Upper lobe of right lung (tissue), 1 donor: Measurements from ENCODE around the gene STMN3. TPM values are rescaled to one million over a fixed set of nuclear protein-coding genes. Genes with fewer than 3 reads are reported as not detected.
"Not testable (repeated sequence)": the region's sequence is repeated elsewhere in the genome, so short reads cannot be mapped to it uniquely, and the experiment has no call there.

Experiments
- ATAC-seq: fragments of 200-7000 bp; cut with Tn5 transposase; one replicate; pipeline ENCODE4 v1.9.1; 2020; ENCODE audit warnings: mild to moderate bottlenecking, moderate library complexity
- DNase-seq: peaks from one replicate; pipeline ENCODE4 v3.0.0-alpha.2; 2020
- H3K27ac ChIP-seq: fragments of 200-600 bp; one replicate; pipeline ENCODE4 v1.8.0; 2022
- H3K27me3 ChIP-seq: fragments of 200-600 bp; one replicate; pipeline ENCODE4 v1.8.0; 2022; ENCODE audit warnings: mild to moderate bottlenecking
- H3K36me3 ChIP-seq: fragments of 200-600 bp; one replicate; pipeline ENCODE4 v1.8.0; 2022
- H3K4me1 ChIP-seq: fragments of 200-600 bp; one replicate; pipeline ENCODE4 v1.8.0; 2022
- H3K4me3 ChIP-seq: fragments of 200-600 bp; one replicate; pipeline ENCODE4 v1.8.0; 2022; ENCODE audit warnings: mild to moderate bottlenecking
- H3K9me3 ChIP-seq: fragments of 200-600 bp; one replicate; pipeline ENCODE4 v1.8.0; 2022
- CTCF ChIP-seq: fragments of 200-600 bp; IDR thresholded peaks from one replicate; pipeline ENCODE4 v1.8.0; 2022; ENCODE audit warnings: antibody characterized with exemption
- intact Hi-C: fragments of 100-400 bp; cut with DNase I; formaldehyde crosslinking; loops from one replicate; pipeline ENCODE4 v1.11.0; 2022
- total RNA-seq: library from RNA; stranded (reverse); fragmentation: NEBNext Ultra II Directional; extraction: Animal tissue kit (Norgen Biotek cat#: 25700); gene quantifications from one replicate; pipeline ENCODE4 v1.2.1, GENCODE V29; 2021
- donor health status: DM: no; HTN: yes; CAD: no; lungs with severe emphysema.

Gene STMN3
- total RNA-seq, 1 donor from 2014 or later = 12.4 TPM

GRCh38 chr20:63652192-63652980 lies 838 bp downstream of the STMN3 start:
- Histone ChIP-seq H3K4me1 (peaks cover 14% of the 10 kb centered on the region), H3K9me3 (no peaks in the 10 kb centered on the region), H3K36me3 (no peaks in the 10 kb centered on the region), H3K27me3 (no peaks in the 10 kb centered on the region), H3K27ac (no peak overlapping the region), H3K4me3 (peak overlapping the region; percentile 57)
- TF ChIP-seq CTCF = peak; percentile 6
- no peak for DNase-seq
- intact Hi-C loops = no loop called here
- ATAC-seq = peak; percentile 10

GRCh38 chr20:63651942-63652191 lies 1.4 kb downstream of the STMN3 start:
- Histone ChIP-seq H3K27me3 (no peaks in the 10 kb centered on the region), H3K9me3 (no peaks in the 10 kb centered on the region), H3K27ac (no peak overlapping the region), H3K36me3 (no peaks in the 10 kb centered on the region), H3K4me1 (peaks cover 12% of the 10 kb centered on the region), H3K4me3 (peak overlapping the region; percentile 57)
- ATAC-seq = peak; percentile 5
- no peak for DNase-seq
- intact Hi-C loops = no loop called here
- no peak for TF ChIP-seq CTCF

GRCh38 chr20:63650486-63650885 lies 2.7 kb downstream of the STMN3 start:
- ATAC-seq, H3K36me3 ChIP-seq, H3K27ac ChIP-seq, H3K27me3 ChIP-seq, DNase-seq, intact Hi-C loops, H3K4me3 ChIP-seq, H3K9me3 ChIP-seq: not testable (repeated sequence)
- H3K4me1 ChIP-seq = peaks cover 12% of the 10 kb centered on the region

- TF ChIP-seq CTCF = no peak
- H3K4me3 ChIP-seq = no peak overlapping the region
- H3K4me1 ChIP-seq = peaks cover 12% of the 10 kb centered on the region
- no peaks in the 10 kb centered on the region for H3K27me3 ChIP-seq
- ATAC-seq (no peak), DNase-seq (no peak)
- H3K27ac ChIP-seq = no peak overlapping the region
- no peaks in the 10 kb centered on the region for H3K36me3 ChIP-seq
- intact Hi-C loops = no loop called here
- H3K9me3 ChIP-seq = no peaks in the 10 kb centered on the region
These were observed 4.2 kb downstream of the STMN3 start for GRCh38 chr20:63648895-63649589.

- H3K27ac ChIP-seq = no peak overlapping the region
- DNase-seq (no peak), ATAC-seq (no peak)
- no peaks in the 10 kb centered on the region for H3K9me3 ChIP-seq
- no peak overlapping the region for H3K4me3 ChIP-seq
- H3K36me3 ChIP-seq = no peaks in the 10 kb centered on the region
- TF ChIP-seq CTCF = no peak
- intact Hi-C loops = no loop called here
- peaks cover 10% of the 10 kb centered on the region for H3K4me1 ChIP-seq
- no peaks in the 10 kb centered on the region for H3K27me3 ChIP-seq
These were observed 5.0 kb downstream of the STMN3 start for GRCh38 chr20:63648190-63648589.

GRCh38 chr20:63645218-63645617 lies 8.0 kb downstream of the STMN3 start:
- intact Hi-C loops = no loop called here
- H3K36me3 ChIP-seq = no peaks in the 10 kb centered on the region
- H3K27me3 ChIP-seq = no peaks in the 10 kb centered on the region
- DNase-seq = no peak
- ATAC-seq = no peak
- no peaks in the 10 kb centered on the region for H3K9me3 ChIP-seq
- H3K4me3 ChIP-seq = no peak overlapping the region
- H3K27ac ChIP-seq = no peak overlapping the region
- peaks cover 4% of the 10 kb centered on the region for H3K4me1 ChIP-seq
- no peak for TF ChIP-seq CTCF
